Activated CD4-positive, alpha-beta T cell treated with anti-CD3 and anti-CD28 coated beads for 24 hours (primary cell): ENCODE data around the gene ALDH1L1.

Experiments used
- DNase-seq, 2 donors: peaks; one replicate each; pipeline ENCODE4 v3.0.0-alpha.2; 2020; ENCODE audit warnings: low read depth in 2 of 2

The ALDH1L1 gene

DNA sequence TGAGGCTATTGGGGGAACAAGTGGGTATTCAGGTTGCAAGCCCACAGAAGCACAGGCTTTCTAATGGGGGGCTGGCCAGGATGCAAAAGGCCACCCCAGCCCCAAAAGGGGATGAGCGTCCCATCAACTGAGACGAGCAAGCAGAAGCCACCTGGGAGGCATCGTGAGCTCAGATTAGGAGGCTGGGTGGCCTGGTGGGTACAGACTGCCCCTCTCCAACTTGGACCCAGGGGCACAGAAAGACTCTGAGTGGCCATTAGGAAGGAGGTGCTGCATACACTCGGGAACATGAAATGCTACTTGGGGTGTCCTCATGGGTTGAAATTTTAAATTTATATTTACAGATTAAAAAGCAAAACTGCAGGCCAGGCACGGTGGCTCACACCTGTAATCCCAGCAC is 125.5 kb downstream of the ALDH1L1 start:
- DNase-seq = no peak

DNA sequence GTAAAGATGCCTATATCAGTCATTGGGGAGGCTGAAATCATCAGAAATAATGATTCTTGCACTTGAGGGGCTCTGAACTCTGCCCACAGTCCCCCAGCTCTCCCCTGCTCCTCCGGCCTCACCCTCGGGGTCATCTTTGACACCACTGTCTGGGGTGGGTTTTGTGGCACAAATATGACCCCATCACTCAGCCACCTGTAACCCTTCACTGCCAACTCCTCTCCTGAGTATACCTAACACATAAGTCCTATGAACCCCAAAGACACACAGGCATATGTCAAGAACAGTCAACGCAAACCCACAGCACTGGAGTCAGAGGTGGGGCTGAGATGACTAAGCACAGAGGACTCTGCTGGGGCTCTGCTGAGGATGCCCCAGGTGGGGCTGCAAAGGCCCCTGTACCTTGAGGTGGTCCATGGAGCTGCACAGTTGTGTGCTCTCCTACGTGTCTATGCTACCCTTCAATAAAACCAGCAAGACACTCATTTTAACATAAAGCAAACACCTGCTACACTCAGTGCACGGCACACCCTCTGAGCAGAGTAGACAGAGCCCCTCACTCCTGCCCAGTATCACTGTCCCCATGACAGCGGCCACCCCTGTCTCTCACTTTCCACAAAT is 126.3 kb downstream of the ALDH1L1 start:
- no peak for DNase-seq
